Prostate gland (tissue), 2 donors: ENCODE results near the gene CERS3. TPM values are rescaled to one million over a fixed set of nuclear protein-coding genes. Genes with fewer than 3 reads are reported as not detected.

Experiments used
- DNase-seq: peaks from one replicate; pipeline ENCODE4 v3.0.0-alpha.2; 2019; ENCODE audit warnings: low spot score
- H3K27ac ChIP-seq, 2 donors: fragments of 200-600 bp; sonication (generic); 2 replicates each; pipeline ENCODE4 v1.5.1; 2017 to 2019
- H3K27me3 ChIP-seq: fragments of 200-600 bp; sonication (generic); replicated peaks from 2 replicates; pipeline ENCODE4 v1.5.1; 2019; ENCODE audit not compliant: insufficient read depth
- H3K36me3 ChIP-seq, 2 donors: fragments of 200-600 bp; sonication (generic); 1 replicate in 1 of 2; 2 replicates in 1 of 2; pipeline versions ENCODE4 v1.5.1 to v1.8.1; 2017 to 2019
- H3K4me1 ChIP-seq: fragments of 200-600 bp; sonication (generic); replicated peaks from 2 replicates; pipeline ENCODE4 v1.5.1; 2019
- H3K4me3 ChIP-seq, 2 donors: fragments of 200-600 bp; sonication (generic); 2 replicates each; pipeline ENCODE4 v1.5.1; 2017 to 2019
- H3K9me3 ChIP-seq: fragments of 200-600 bp; sonication (generic); 2 replicates; pipeline ENCODE4 v1.5.1; 2017
- POLR2A ChIP-seq: fragments of 450-650 bp; IDR thresholded peaks from one replicate; pipeline ENCODE4 v1.6.1; 2016; ENCODE audit warnings: antibody characterized with exemption, mild to moderate bottlenecking
- POLR2AphosphoS5 ChIP-seq: sonication (generic); formaldehyde crosslinking; IDR thresholded peaks from one replicate; pipeline ENCODE4 v1.6.1; 2017; ENCODE audit warnings: antibody characterized with exemption
- WGBS: methylation state at CpG from one replicate; pipeline ENCODE4 v1.1.5; 2018; 5-methylcytosine and 5-hydroxymethylcytosine counted together
- intact Hi-C: fragments of 100-400 bp; cut with DNase I; formaldehyde crosslinking; loops from one replicate; pipeline ENCODE4 v1.14.2; 2022
- total RNA-seq, 2 donors: library from RNA; depleted of rRNA; stranded (reverse); fragments of >200 nt; gene quantifications; one replicate each; pipeline ENCODE4 v1.1.0, GENCODE V29; 2016
- TF ChIP-seq, protein P1 (sequence below), 4 experiments: fragments of 200-600 bp in 2 of 4; fragments of 450-650 bp in 2 of 4; sonication (generic) in 2 of 4; IDR thresholded peaks; 1 replicate in 3 of 4; 2 replicates in 1 of 4; pipeline ENCODE4 v1.5.1; 2016 to 2019; ENCODE audit warnings: antibody characterized with exemption in 4 of 4, mild to moderate bottlenecking in 2 of 4, moderate library complexity in 2 of 4

CERS3 gene
- total RNA-seq, 2 donors from 2014 or later = 0.73 to 4.0 TPM

DNA sequence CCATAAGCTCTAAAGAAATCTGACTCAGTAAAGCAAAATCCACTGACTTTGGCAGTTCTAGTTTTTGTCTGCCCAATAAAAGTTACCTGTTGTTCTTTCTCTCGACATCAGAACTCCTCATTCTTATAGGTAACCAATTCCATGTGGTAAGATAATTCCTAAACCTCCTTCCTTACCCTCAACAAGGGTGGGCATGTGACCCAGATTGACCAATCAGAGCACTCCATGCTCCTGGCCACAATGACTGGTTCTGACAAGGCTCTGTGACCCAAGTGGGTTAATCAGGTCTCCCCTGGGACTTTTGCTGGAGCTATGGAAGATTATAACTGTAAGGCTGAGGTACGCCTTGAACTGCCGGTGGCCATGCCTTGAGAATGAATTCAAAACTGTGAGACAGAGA lies 41.5 kb upstream of the CERS3 start:
- no peak for TF ChIP-seq POLR2A
- TF ChIP-seq POLR2AphosphoS5 = no peak
- TF ChIP-seq, protein P1, sequence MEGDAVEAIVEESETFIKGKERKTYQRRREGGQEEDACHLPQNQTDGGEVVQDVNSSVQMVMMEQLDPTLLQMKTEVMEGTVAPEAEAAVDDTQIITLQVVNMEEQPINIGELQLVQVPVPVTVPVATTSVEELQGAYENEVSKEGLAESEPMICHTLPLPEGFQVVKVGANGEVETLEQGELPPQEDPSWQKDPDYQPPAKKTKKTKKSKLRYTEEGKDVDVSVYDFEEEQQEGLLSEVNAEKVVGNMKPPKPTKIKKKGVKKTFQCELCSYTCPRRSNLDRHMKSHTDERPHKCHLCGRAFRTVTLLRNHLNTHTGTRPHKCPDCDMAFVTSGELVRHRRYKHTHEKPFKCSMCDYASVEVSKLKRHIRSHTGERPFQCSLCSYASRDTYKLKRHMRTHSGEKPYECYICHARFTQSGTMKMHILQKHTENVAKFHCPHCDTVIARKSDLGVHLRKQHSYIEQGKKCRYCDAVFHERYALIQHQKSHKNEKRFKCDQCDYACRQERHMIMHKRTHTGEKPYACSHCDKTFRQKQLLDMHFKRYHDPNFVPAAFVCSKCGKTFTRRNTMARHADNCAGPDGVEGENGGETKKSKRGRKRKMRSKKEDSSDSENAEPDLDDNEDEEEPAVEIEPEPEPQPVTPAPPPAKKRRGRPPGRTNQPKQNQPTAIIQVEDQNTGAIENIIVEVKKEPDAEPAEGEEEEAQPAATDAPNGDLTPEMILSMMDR (IDR thresholded peaks at IDR 0.05) = no peak
- no peak overlapping the region for H3K27ac ChIP-seq
- no peak overlapping the region for H3K4me3 ChIP-seq
- DNase-seq = no peak
- H3K4me1 ChIP-seq = no peaks in the 10 kb centered on the region
- no peaks in the 10 kb centered on the region for H3K9me3 ChIP-seq
- H3K27me3 ChIP-seq = no peaks in the 10 kb centered on the region
- intact Hi-C loops = loop anchor here (5.0 kb wide), 1 partner anchor 643 kb away; no protein-coding TSS in a partner anchor
- no peaks in the 10 kb centered on the region for H3K36me3 ChIP-seq
- WGBS = 82% methylated on average over 3 of the region's 3 CpGs

DNA sequence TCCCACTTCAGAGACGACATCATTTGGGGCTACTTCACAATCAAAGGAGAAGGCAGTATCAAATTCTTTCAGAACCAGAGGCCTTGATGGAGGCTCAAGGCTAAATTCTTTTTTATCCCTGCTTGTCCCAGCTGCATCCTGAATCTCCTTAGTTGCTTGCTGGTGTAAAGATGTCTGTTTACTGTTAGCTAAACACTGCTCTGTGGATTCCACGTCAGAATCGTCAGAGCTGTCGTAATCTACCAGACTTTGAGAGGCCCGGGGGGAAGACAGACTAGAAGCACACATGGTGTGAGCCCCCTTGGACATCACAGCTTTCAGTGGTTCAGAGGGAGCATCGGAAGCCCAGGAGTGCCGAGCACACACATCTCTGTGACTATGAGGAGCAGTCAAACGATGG lies 40.6 kb upstream of the CERS3 start:
- no peaks in the 10 kb centered on the region for H3K27me3 ChIP-seq
- H3K27ac ChIP-seq = no peak overlapping the region
- no peak overlapping the region for H3K4me3 ChIP-seq
- no peak for TF ChIP-seq POLR2A
- no peak for TF ChIP-seq POLR2AphosphoS5
- TF ChIP-seq, protein P1 (IDR thresholded peaks at IDR 0.05) = no peak
- intact Hi-C loops = no loop called here
- H3K9me3 ChIP-seq = no peaks in the 10 kb centered on the region
- DNase-seq = no peak
- H3K4me1 ChIP-seq = no peaks in the 10 kb centered on the region
- no peaks in the 10 kb centered on the region for H3K36me3 ChIP-seq
- WGBS = 78% methylated on average over 8 of the region's 8 CpGs

DNA sequence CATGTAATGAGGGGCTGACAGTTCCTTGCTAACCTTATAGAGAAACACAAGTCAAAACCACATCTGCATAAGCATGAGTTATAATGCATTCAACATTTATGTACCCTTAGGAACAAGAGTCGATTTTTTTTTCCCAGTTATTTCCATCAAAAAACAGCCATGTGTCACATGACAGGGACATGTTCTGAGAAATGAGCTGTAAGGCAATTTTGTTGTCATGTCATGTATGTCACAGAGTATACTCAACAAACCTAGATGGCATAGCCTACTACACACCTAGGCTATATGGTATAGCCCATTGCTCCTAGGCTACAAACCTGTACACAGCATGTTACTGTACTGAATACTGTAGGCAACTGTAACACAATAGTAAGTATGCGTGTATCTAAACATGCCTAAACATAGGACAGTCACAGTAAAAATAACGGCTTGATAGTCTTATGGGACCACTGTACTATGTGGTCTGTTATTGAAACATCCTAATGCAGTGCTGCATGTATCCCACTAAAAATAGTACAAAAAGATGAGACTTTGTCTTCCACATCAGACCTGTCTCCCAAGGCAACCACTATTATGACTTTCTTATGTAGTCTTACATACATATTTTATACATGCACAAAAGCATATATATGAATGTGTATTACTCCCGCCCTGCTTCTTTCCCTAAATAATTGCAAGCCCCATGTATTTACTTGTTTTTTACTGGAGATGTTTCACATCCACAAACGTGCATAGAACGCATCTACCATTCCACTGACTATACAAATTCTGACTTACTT lies 38.3 kb upstream of the CERS3 start:
- H3K9me3 ChIP-seq = no peaks in the 10 kb centered on the region
- H3K27ac ChIP-seq = no peak overlapping the region
- no peaks in the 10 kb centered on the region for H3K27me3 ChIP-seq
- H3K4me1 ChIP-seq = no peaks in the 10 kb centered on the region
- no peak for TF ChIP-seq POLR2A
- TF ChIP-seq, protein P1 (IDR thresholded peaks at IDR 0.05) = no peak
- no peak for TF ChIP-seq POLR2AphosphoS5
- 94% methylated on average over 6 of the region's 6 CpGs for WGBS
- intact Hi-C loops = no loop called here
- no peak overlapping the region for H3K4me3 ChIP-seq
- no peak for DNase-seq
- no peaks in the 10 kb centered on the region for H3K36me3 ChIP-seq

DNA sequence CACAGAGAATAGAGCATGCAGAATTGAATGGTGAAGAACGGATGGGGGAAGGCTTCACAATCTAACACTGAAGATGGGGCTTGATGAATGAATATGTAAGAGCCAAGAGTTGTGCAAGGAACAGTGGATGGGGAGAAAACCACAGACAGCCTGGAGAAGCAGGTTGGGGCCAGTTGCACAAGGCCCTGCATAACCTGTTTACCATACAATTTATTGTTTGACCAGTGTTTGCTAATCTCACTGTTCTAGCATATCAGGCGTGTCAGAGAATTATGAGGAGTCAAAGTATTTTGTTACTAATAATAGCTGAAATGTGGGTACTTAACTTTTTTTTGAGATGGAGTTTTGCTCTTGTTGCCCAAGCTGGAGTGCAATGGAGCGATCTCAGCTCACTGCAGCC lies 36.8 kb upstream of the CERS3 start:
- no peak overlapping the region for H3K4me3 ChIP-seq
- H3K27me3 ChIP-seq = no peaks in the 10 kb centered on the region
- no peaks in the 10 kb centered on the region for H3K9me3 ChIP-seq
- intact Hi-C loops = no loop called here
- H3K36me3 ChIP-seq = no peaks in the 10 kb centered on the region
- peak overlapping the region in 1 of 2 donors; percentile 59 for H3K27ac ChIP-seq
- WGBS = 63% methylated on average over 3 of the region's 3 CpGs
- peak; percentile 62 for DNase-seq
- TF ChIP-seq POLR2AphosphoS5 (peak; percentile 85), POLR2A (no peak)
- H3K4me1 ChIP-seq = no peaks in the 10 kb centered on the region

DNA sequence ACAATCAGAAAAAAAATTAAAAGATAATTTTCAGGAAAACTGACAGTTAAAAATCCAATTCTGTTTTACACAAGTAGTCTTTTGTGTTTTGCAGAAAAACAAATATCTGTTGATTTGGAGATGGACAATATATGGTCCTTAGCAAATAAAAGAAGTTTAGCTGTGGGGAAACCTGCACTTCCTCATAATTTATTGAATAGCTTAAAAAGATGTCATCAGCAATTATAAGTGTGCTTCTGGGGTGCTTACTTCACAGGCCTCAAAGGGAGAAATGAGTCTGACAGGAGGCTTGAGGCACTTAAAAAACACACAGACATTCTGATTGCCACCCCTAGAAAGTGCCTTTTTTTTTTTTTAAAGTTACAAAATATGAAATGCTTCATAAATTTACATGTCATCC lies 31.6 kb upstream of the CERS3 start:
- no peak overlapping the region for H3K4me3 ChIP-seq
- intact Hi-C loops = no loop called here

More for the DNA sequence above, 31.6 kb upstream of the CERS3 start:
- DNase-seq = no peak
- no peak for TF ChIP-seq POLR2A
- TF ChIP-seq, protein P1 (IDR thresholded peaks at IDR 0.05) = no peak
- no peak for TF ChIP-seq POLR2AphosphoS5
- Histone ChIP-seq H3K27me3 (no peaks in the 10 kb centered on the region), H3K9me3 (no peaks in the 10 kb centered on the region), H3K27ac (no peak overlapping the region), H3K36me3 (no peaks in the 10 kb centered on the region), H3K4me1 (no peaks in the 10 kb centered on the region)
